NCI-H82 treated with DMSO at 0.1 percent for 48 hours (cell line): ENCODE results near the gene BICRAL.
"Not testable (repeated sequence)": the region's sequence is repeated elsewhere in the genome, so short reads cannot be mapped to it uniquely, and the experiment has no call there.

ENCODE experiments used
- DNase-seq: peaks from one replicate; lab custom pipeline; 2025; ENCODE audit not compliant: unreplicated experiment; lab: John Stamatoyannopoulos, UW

The BICRAL gene

GRCh38 chr6:42791706-42792320 lies 10.0 kb downstream of the BICRAL start:
- DNase-seq, result no peak

- no peak for DNase-seq
Measured at GRCh38 chr6:42795651-42796050, 13.8 kb downstream of the BICRAL start.

- DNase-seq, result no peak
Measured at GRCh38 chr6:42796171-42796570, 14.3 kb downstream of the BICRAL start.

- not testable (repeated sequence) for DNase-seq
Measured at GRCh38 chr6:42797696-42798095, 15.8 kb downstream of the BICRAL start.

GRCh38 chr6:42805297-42805861 lies 23.5 kb downstream of the BICRAL start:
- DNase-seq, result no peak

GRCh38 chr6:42806359-42806758 lies 24.5 kb downstream of the BICRAL start:
- DNase-seq, result not testable (repeated sequence)

- no peak for DNase-seq
Measured at GRCh38 chr6:42808492-42809483, 26.9 kb downstream of the BICRAL start.

- no peak for DNase-seq
Measured at GRCh38 chr6:42813074-42813645, 31.3 kb downstream of the BICRAL start.

- DNase-seq, result no peak
Measured at GRCh38 chr6:42813906-42814444, 32.1 kb downstream of the BICRAL start.

- DNase-seq, result not testable (repeated sequence)
Measured at GRCh38 chr6:42815726-42816125, 33.9 kb downstream of the BICRAL start.

- DNase-seq, result no peak
Measured at GRCh38 chr6:42817907-42818306, 36.1 kb downstream of the BICRAL start.

GRCh38 chr6:42818416-42818815 lies 36.6 kb downstream of the BICRAL start:
- DNase-seq, result no peak

- no peak for DNase-seq
Measured at GRCh38 chr6:42818878-42819277, 37.0 kb downstream of the BICRAL start.

GRCh38 chr6:42819803-42820511 lies 38.1 kb downstream of the BICRAL start:
- DNase-seq, result no peak

- no peak for DNase-seq
Measured at GRCh38 chr6:42820512-42821340, 38.9 kb downstream of the BICRAL start.

- no peak for DNase-seq
Measured at GRCh38 chr6:42821341-42821668, 39.5 kb downstream of the BICRAL start.

GRCh38 chr6:42821846-42822245 lies 40.0 kb downstream of the BICRAL start:
- DNase-seq, result no peak

GRCh38 chr6:42829561-42830092 lies 47.8 kb downstream of the BICRAL start:
- no peak for DNase-seq

- DNase-seq, result no peak
Measured at GRCh38 chr6:42831237-42831636, 49.4 kb downstream of the BICRAL start.

GRCh38 chr6:42834056-42834455 lies 52.2 kb downstream of the BICRAL start:
- DNase-seq, result no peak
